RWPE2 (cell line): ENCODE results near the gene PPL.

Experiments
- ATAC-seq: fragments of 200-7000 bp; cut with Tn5 transposase; 3 replicates; pipeline ENCODE4 v1.9.1; 2021; ENCODE audit warnings: low read depth
- DNase-seq: peaks from one replicate; pipeline ENCODE4 v3.0.0-alpha.2; 2020; ENCODE audit warnings: low spot score
- H3K27ac ChIP-seq: fragments of 450-650 bp; 2 replicates; pipeline ENCODE4 v1.5.1; 2017; ENCODE audit warnings: mild to moderate bottlenecking; ENCODE audit not compliant: poor library complexity, severe bottlenecking
- H3K27me3 ChIP-seq: fragments of 250-450 bp; sonication (Bioruptor Pico); 2 replicates; pipeline ENCODE4 v1.5.1; 2021; ENCODE audit warnings: mild to moderate bottlenecking, moderate library complexity; ENCODE audit not compliant: insufficient read depth, poor library complexity, severe bottlenecking
- H3K36me3 ChIP-seq: fragments of 250-450 bp; sonication (Bioruptor Pico); 2 replicates; pipeline ENCODE4 v1.5.1; 2020; ENCODE audit warnings: low read depth, mild to moderate bottlenecking, moderate library complexity
- H3K4me1 ChIP-seq: fragments of 250-450 bp; sonication (Bioruptor Pico); 2 replicates; pipeline ENCODE4 v1.5.1; 2021; ENCODE audit warnings: mild to moderate bottlenecking, moderate library complexity; ENCODE audit not compliant: insufficient read depth, poor library complexity, severe bottlenecking
- H3K4me3 ChIP-seq: fragments of 250-450 bp; sonication (Bioruptor Pico); 2 replicates; pipeline ENCODE4 v1.5.1; 2021; ENCODE audit warnings: mild to moderate bottlenecking, moderate library complexity; ENCODE audit not compliant: severe bottlenecking
- H3K9me3 ChIP-seq: fragments of 250-450 bp; sonication (Bioruptor Pico); 2 replicates; pipeline ENCODE4 v1.5.1; 2021; ENCODE audit warnings: mild to moderate bottlenecking, moderate library complexity; ENCODE audit not compliant: severe bottlenecking
- TF ChIP-seq, protein P1 (sequence below): fragments of 450-650 bp; IDR thresholded peaks from one replicate; pipeline ENCODE4 v1.5.1; 2017; ENCODE audit warnings: mild to moderate bottlenecking, moderate library complexity; ENCODE audit not compliant: poor library complexity, severe bottlenecking

PPL gene

DNA sequence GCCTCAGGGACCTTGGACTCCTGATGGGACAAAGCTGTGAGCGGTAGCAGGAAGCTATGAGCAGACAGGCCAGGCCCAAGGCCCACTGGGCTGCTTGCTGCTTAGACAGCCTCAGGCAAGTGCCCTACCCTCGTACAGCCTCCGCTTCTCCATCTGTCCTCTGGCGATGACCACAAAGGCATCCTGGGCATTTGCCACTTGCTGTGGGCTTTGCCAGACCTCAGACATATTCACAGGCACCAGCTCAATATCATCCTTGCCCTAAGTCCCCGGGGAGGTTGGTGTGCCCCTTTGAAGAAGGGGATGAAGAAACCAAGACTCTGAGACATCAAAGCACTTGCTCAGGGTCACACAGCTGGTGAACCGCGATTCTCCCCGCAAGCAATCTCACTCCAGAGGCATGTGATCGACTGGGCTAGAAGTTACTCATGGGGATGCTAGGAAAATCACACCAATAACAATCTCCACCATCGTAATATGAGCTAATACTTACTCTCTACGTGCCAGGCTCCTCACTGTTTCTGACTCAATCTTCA lies 21.7 kb downstream of the PPL start:
- Histone ChIP-seq H3K4me1 (peaks cover 29% of the 10 kb centered on the region), H3K9me3 (no peaks in the 10 kb centered on the region), H3K27ac (peak overlapping the region; percentile 89), H3K27me3 (no peaks in the 10 kb centered on the region), H3K36me3 (peaks cover 38% of the 10 kb centered on the region), H3K4me3 (no peak overlapping the region)
- ATAC-seq: peak; percentile 39; the same call in 1 of the 3 replicates
- TF ChIP-seq, protein P1, sequence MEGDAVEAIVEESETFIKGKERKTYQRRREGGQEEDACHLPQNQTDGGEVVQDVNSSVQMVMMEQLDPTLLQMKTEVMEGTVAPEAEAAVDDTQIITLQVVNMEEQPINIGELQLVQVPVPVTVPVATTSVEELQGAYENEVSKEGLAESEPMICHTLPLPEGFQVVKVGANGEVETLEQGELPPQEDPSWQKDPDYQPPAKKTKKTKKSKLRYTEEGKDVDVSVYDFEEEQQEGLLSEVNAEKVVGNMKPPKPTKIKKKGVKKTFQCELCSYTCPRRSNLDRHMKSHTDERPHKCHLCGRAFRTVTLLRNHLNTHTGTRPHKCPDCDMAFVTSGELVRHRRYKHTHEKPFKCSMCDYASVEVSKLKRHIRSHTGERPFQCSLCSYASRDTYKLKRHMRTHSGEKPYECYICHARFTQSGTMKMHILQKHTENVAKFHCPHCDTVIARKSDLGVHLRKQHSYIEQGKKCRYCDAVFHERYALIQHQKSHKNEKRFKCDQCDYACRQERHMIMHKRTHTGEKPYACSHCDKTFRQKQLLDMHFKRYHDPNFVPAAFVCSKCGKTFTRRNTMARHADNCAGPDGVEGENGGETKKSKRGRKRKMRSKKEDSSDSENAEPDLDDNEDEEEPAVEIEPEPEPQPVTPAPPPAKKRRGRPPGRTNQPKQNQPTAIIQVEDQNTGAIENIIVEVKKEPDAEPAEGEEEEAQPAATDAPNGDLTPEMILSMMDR: no peak
- no peak for DNase-seq

DNA sequence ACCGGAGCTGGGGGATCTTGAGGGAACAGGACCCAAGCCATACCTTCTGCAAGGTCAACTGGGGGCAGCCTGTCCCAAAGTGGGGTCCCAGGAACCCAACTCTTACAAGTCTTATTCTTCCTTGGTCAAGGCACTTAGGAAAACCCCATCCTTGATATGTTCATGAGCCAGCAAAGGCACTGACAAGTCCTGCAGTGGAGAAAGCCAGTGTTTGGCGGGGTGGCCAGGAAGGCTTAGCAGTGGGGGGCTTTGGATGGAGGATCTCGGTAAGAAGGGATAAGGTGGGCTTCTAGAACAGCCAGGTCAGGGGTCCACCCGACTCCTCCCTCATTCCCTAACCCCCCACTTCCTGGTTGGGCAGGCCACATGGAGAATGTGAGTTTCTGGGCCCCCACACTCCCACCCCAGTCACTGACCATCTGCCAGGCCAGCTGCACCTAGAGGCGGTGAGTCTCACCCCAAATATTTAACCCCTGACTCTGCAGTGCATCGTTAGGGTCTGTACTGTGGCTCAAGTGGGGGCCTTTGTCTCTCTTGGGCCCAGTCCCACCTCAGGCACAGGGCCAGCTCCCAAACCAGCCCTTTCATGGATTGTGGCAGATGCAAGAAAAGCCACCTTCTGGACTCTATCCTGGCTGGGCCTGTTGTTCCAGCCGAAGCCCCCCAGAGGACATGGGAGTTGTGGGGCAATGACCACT lies 22.3 kb downstream of the PPL start:
- Histone ChIP-seq H3K27ac (peak overlapping the region; percentile 89), H3K36me3 (peaks cover 45% of the 10 kb centered on the region), H3K27me3 (no peaks in the 10 kb centered on the region), H3K4me3 (no peak overlapping the region), H3K9me3 (no peaks in the 10 kb centered on the region), H3K4me1 (peaks cover 29% of the 10 kb centered on the region)
- no peak for ATAC-seq
- no peak for DNase-seq
- TF ChIP-seq, protein P1: no peak

DNA sequence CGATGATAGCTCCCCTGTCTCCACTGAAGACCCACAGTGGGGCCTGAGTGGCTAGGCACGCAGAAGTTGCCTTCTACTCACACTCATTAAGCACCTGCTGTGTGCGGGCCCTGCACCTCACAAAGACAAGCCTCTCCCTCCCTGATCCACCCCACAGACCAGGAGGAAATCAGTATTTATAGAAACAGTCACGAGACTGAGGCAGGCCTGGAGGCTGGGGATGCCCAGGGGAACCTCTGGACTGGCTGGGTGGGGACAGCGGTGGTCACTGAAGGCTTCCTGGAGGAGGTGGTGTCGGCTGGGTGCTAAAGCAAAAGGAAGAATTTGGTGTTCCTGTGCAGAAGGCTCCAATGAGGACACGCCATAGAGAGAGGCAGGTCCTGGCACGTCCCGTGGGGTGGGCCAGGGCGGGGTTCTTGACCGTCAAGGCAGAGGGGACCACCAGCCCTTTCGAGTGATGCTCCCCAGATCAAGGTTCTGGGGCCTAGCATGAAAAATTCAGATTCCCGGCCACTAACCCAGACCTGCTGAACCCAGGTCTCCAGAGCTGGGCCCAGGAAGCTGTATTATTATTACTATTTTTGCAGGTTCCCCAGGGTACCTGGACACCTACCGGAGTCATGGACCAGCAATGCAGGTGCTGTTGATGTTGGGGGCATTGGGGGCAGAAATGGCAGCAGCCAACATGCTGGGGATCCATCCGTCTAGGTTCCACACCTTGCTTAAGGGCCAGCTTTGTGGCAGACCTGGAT lies 23.0 kb downstream of the PPL start:
- DNase-seq (no peak), ATAC-seq (no peak)
- Histone ChIP-seq H3K27ac (peak overlapping the region; percentile 25), H3K36me3 (peaks cover 47% of the 10 kb centered on the region), H3K9me3 (no peaks in the 10 kb centered on the region), H3K4me1 (peaks cover 22% of the 10 kb centered on the region), H3K4me3 (no peak overlapping the region), H3K27me3 (no peaks in the 10 kb centered on the region)
- TF ChIP-seq, protein P1: no peak

DNA sequence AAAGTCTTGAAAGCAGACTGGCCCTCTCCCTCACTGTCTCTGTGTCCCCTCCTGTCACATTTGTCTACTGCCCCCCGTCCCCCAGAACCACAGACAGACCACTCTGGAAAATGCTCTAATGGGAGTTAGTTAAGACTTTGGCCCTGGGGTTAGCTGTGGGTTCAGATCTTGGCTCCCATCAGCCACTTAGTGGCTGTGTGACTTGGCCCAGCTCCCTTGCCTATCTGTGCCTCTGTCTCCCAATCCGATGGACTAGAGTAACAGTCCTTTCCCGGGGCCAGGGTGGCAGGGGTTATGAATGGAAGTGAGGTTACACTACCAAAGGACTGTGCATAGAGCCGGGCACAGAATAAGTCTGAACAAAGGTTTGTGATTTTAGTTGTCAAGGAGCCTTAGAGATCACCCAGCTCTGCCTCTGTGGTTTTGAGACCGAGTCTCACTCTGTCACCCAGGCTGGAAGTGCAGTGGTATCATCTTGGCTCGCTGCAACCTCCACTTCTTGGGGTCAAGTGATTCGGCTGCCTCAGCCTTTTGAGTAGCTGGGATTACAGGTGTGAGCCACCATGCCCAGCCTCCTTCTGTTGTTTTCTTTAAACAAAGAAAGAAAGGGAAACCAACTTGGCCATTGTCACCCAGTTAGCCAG lies 23.7 kb downstream of the PPL start:
- Histone ChIP-seq H3K27ac (peak overlapping the region; percentile 25), H3K4me1 (peaks cover 15% of the 10 kb centered on the region), H3K4me3 (no peak overlapping the region), H3K36me3 (peaks cover 53% of the 10 kb centered on the region), H3K9me3 (no peaks in the 10 kb centered on the region), H3K27me3 (no peaks in the 10 kb centered on the region)
- DNase-seq: no peak
- TF ChIP-seq, protein P1: no peak
- no peak for ATAC-seq
